Esophagus muscularis mucosa (tissue), 4 donors: ENCODE measurements around the gene GLIS2. TPM values are rescaled to one million over a fixed set of nuclear protein-coding genes. Genes with fewer than 3 reads are reported as not detected.

Source experiments
- DNase-seq: peaks from one replicate; pipeline ENCODE4 v3.0.0-alpha.2; 2017; ENCODE audit errors: extremely low spot score
- H3K27ac ChIP-seq, 4 donors: fragments of 200-600 bp; sonication (generic); replicated peaks in 1 of 4; 1 replicate in 3 of 4; 2 replicates in 1 of 4; pipeline ENCODE4 v1.5.1; 2016 to 2019; ENCODE audit warnings: mild to moderate bottlenecking in 1 of 4
- H3K27me3 ChIP-seq, 4 donors: fragments of 200-600 bp; sonication (generic); one replicate each; pipeline versions ENCODE4 v1.5.1 to v1.6.0; 2016 to 2019
- H3K36me3 ChIP-seq, 4 donors: fragments of 200-600 bp; sonication (generic); one replicate each; pipeline ENCODE4 v1.5.1; 2016 to 2019
- H3K4me1 ChIP-seq, 4 donors: fragments of 200-600 bp; sonication (generic); one replicate each; pipeline ENCODE4 v1.5.1; 2016 to 2019
- H3K4me3 ChIP-seq, 4 donors: fragments of 200-600 bp; sonication (generic); 1 replicate in 2 of 4; 2 replicates in 2 of 4; pipeline ENCODE4 v1.5.1; 2016 to 2019; ENCODE audit warnings: mild to moderate bottlenecking in 4 of 4, moderate library complexity in 1 of 4
- H3K9me3 ChIP-seq, 4 donors: fragments of 200-600 bp; sonication (generic); 1 replicate in 3 of 4; 2 replicates in 1 of 4; pipeline ENCODE4 v1.5.1; 2016 to 2019
- CTCF ChIP-seq, 3 experiments: fragments of 200-600 bp in 2 of 3; fragments of 450-650 bp in 1 of 3; sonication (generic) in 2 of 3; IDR thresholded peaks; one replicate each; pipeline ENCODE4 v1.5.1; 2017 to 2019; ENCODE audit warnings: antibody characterized with exemption in 3 of 3, mild to moderate bottlenecking in 2 of 3, moderate library complexity in 1 of 3
- EP300 ChIP-seq: sonication (generic); formaldehyde crosslinking; IDR thresholded peaks from one replicate; pipeline ENCODE4 v1.6.1; 2017; ENCODE audit warnings: antibody characterized with exemption
- POLR2A ChIP-seq: fragments of 450-650 bp; IDR thresholded peaks from one replicate; pipeline ENCODE4 v1.6.1; 2017; ENCODE audit warnings: antibody characterized with exemption, moderate library complexity, mild to moderate bottlenecking, low read depth
- POLR2AphosphoS5 ChIP-seq, 2 donors: sonication (generic); formaldehyde crosslinking; IDR thresholded peaks; one replicate each; pipeline ENCODE4 v1.6.1; 2017; ENCODE audit warnings: antibody characterized with exemption in 2 of 2
- WGBS: methylation state at CpG from one replicate; pipeline ENCODE4 v1.1.5; 2018; 5-methylcytosine and 5-hydroxymethylcytosine counted together
- intact Hi-C: fragments of 100-400 bp; cut with DNase I; formaldehyde crosslinking; loops from one replicate; pipeline ENCODE4 v1.15.1; 2023
- total RNA-seq, 4 donors: library from RNA; depleted of rRNA; stranded (reverse); fragments of >200 nt; gene quantifications; one replicate each; pipeline versions ENCODE4 v1.1.0 to v1.2.1, GENCODE V29; 2016

The GLIS2 gene
- total RNA-seq, 4 donors from 2014 or later: 10.8 to 32.6 (median 14.9) TPM

DNA sequence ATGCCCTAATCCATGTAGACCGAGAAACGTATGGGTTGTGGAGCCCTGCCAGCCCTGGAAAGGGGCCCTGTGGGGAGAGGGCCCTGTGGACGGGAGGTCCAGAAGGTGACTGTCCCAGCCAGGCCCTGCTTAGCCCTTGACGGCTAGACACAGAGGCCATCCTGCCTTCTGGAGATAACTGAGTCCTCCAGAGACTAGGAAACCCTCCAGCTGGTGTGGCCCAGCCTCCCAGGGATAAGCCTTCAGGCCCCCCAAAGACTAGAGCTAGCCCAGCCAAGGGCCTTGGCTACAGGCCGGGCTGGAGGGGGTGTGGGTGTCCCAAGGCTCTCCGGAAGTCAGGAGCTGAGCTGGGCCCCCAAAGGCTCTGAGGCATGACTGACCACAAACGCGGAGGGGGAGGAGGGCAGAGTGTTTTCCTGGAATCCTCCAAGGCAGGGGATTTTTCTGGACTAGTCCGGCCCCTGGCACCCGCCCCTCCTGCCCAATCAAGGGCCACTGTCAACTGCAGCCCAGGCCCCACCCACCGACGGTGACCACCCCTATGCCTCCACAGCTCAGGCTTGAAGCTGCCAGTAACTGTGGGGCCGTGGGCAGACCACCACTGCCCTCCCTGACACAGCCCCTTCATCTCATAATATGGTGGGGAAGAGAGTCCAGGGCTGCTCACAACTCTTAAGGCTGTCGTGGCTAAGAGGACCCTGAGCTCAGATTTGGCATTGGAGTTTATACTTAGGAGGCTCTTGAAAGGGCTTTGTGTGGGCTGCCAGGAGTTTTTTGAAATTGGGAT lies 54.9 kb downstream of the GLIS2 start:
- H3K9me3 ChIP-seq: no peaks in the 10 kb centered on the region
- intact Hi-C loops: no loop called here
- WGBS: 71% methylated on average over 7 of the region's 14 CpGs

GRCh38 chr16:4371357-4372000 lies 55.6 kb downstream of the GLIS2 start, which contains the start of gene VASN:
TSS of gene VASN (plus strand) at chr16:4371848. CDS start at chr16:4380878, 9,030 bp downstream.
- peaks cover 0 to 5% (median 0%) of the 10 kb centered on the region in 4 donors for H3K36me3 ChIP-seq

More for the DNA sequence above, 54.9 kb downstream of the GLIS2 start:
- Histone ChIP-seq H3K4me1 (peaks cover 44 to 67% (median 61%) of the 10 kb centered on the region in 4 donors), H3K4me3 (peak overlapping the region in 3 of 4 donors; percentile 66 to 72 (median 69)), H3K36me3 (peaks cover 0 to 5% (median under 1%) of the 10 kb centered on the region in 4 donors), H3K27ac (peak overlapping the region; percentile 82 to 90 (median 84)), H3K27me3 (no peaks in the 10 kb centered on the region)
- TF ChIP-seq POLR2AphosphoS5 (IDR thresholded peaks at IDR 0.05): no peak
- TF ChIP-seq CTCF (IDR thresholded peaks at IDR 0.05): no peak
- TF ChIP-seq EP300: no peak
- TF ChIP-seq POLR2A: no peak
- no peak for DNase-seq

DNA sequence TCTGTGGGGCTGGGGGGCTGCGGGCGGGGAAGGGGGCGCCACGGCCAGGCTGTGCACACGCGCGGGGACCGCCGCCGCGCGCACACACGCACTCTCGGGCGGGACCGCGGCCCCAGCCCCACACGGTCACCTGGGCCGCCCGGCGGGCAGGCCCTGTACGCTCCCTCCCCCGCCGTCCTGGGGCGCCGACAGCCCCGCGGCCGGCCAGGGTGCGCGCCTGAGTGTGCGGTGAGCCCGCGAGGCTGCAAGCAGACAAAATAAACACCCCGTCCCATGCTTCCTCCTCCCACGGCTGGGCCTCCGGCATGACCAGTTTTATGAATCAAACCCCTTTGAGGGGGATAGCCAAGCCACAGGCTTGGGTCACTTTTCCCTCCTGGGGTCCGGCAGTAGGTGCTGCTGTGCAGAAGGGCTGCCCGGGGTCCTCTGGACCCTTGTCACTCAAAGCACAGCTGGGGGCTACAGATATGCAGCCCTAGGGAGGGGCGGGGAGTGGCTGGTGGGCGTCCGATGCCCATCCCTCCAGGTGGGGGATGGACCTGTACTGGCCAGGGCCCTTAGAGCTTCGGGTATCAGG lies 56.2 kb downstream of the GLIS2 start:
- no peak for DNase-seq
- intact Hi-C loops: no loop called here
- TF ChIP-seq CTCF (IDR thresholded peaks at IDR 0.05) (no peak), POLR2A (no peak), POLR2AphosphoS5 (IDR thresholded peaks at IDR 0.05) (no peak)
- WGBS: 10% methylated on average over 4 of the region's 43 CpGs
- Histone ChIP-seq H3K36me3 (peaks cover 0 to 1% (median 0%) of the 10 kb centered on the region in 4 donors), H3K27ac (peak overlapping the region; percentile 82 to 90 (median 84)), H3K4me3 (peak overlapping the region; percentile 66 to 75 (median 70)), H3K4me1 (peaks cover 57 to 80% (median 74%) of the 10 kb centered on the region in 4 donors), H3K9me3 (no peaks in the 10 kb centered on the region), H3K27me3 (no peaks in the 10 kb centered on the region)

More at GRCh38 chr16:4371357-4372000, 55.6 kb downstream of the GLIS2 start, which contains the start of gene VASN:
- intact Hi-C loops: no loop called here
- Histone ChIP-seq H3K9me3 (no peaks in the 10 kb centered on the region), H3K27me3 (no peaks in the 10 kb centered on the region), H3K4me3 (peak within 1 kb of the TSS; percentile 66 to 75 (median 70)), H3K27ac (peak within 1 kb of the TSS; percentile 82 to 90 (median 84)), H3K4me1 (peaks cover 51 to 74% (median 68%) of the 10 kb centered on the region in 4 donors)
- TF ChIP-seq POLR2A (peak; percentile 86), CTCF (IDR thresholded peaks at IDR 0.05) (no peak), POLR2AphosphoS5 (IDR thresholded peaks at IDR 0.05) (peak; percentile 96 to 98)
- 18% methylated on average over 4 of the region's 50 CpGs for WGBS
- DNase-seq: no peak

DNA sequence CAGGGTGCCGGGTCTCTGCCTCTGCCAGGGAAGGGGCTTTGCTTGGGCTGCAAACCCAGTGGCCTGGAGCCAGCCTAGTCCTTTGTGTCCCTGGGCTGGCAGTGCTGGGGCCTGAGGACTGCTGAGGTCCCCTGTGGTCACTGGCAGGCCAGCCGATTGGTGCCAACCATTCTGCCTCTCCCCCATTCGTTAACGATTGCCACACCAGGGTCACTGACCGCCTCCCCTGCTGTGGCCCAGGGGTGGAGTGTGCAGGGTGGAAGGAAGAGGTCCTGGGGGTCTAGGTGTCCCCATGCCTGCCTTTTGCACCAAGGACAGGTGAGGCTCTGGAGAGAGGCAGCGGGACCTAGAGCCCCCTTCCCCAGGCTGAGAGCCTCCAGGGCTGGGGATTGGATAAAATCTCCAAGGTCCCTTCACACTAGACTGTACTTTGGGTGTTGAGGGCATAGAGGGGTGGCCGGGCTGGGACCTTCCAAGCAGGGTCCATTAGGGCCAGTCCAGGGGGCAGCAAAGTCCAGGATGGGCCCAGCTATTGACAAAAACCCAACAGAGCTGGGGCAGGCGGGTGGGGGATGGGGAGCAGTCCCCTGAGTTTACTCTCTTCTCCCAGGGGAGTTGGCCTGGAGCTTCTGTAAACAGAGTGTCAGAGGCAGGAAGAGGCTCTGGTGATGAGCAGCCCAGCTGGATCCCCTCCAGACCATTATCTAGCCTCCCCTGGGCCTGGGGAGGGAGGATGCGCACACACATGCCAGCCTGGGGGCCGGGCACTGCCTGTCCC lies 56.9 kb downstream of the GLIS2 start:
- Histone ChIP-seq H3K27ac (peak overlapping the region; percentile 82 to 90 (median 84)), H3K36me3 (no peaks in the 10 kb centered on the region), H3K4me1 (peaks cover 64 to 87% (median 81%) of the 10 kb centered on the region in 4 donors), H3K9me3 (no peaks in the 10 kb centered on the region), H3K27me3 (no peaks in the 10 kb centered on the region), H3K4me3 (peak overlapping the region; percentile 66 to 75 (median 70))
- no peak for DNase-seq
- TF ChIP-seq POLR2AphosphoS5 (IDR thresholded peaks at IDR 0.05): no peak
- 47% methylated on average over 5 of the region's 10 CpGs for WGBS
- intact Hi-C loops: no loop called here
